Smooth muscle cell of the brain vasculature (primary cell): Measurements from ENCODE around the gene PARP11.

Source experiments
- DNase-seq: peaks from one replicate; pipeline ENCODE4 v3.0.0-alpha.2; 2012; ENCODE audit warnings: low read depth, low spot score

PARP11 gene, protein sequence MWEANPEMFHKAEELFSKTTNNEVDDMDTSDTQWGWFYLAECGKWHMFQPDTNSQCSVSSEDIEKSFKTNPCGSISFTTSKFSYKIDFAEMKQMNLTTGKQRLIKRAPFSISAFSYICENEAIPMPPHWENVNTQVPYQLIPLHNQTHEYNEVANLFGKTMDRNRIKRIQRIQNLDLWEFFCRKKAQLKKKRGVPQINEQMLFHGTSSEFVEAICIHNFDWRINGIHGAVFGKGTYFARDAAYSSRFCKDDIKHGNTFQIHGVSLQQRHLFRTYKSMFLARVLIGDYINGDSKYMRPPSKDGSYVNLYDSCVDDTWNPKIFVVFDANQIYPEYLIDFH

GRCh38 chr12:3872800-3873636, at the start of gene PARP11:
PARP11 (minus strand) TSS chr12:3873399; CDS start chr12:3873229, 170 bp downstream.
- peak; percentile 90 for DNase-seq

GRCh38 chr12:3922033-3922432, 48.8 kb upstream of the PARP11 start:
- DNase-seq = no peak

DNA sequence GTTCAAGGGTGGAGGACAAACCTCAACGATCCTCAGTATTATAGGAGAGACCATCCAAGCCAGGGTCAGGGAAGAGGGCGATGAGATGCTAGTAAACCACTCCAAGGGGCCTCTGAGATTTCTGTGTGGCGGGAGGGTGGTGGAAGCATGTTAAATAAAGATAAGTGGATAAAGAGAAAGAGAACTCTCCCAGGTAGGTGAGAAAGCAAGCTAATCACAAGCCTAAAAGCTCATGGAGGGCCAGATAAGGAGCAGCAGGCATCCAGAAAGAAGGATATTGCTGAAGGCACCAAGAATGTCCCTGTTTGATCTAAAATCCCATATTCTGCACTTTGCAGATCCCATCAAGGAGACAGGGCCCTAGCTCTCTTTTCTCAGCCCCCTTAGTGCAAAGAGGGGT, 48.3 kb upstream of the PARP11 start:
- DNase-seq = no peak

DNA sequence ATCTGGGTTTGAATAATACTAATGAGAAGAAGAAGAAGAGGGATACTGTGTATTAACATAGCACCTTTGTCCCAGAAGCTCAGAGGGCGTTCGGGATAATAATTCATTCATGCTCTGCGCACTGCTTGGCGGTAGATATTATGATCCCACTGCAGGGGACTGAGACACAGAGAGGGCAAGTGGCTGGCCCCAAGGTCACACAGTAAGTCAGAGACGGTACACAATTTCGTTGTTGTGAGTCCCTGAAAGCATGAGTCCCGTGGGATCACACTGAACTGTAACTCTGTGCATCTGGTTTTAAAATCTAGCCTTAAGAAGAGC, 47.9 kb upstream of the PARP11 start:
- DNase-seq = no peak

- DNase-seq = no peak
Measured at GRCh38 chr12:3920351-3921150, 47.4 kb upstream of the PARP11 start.

- DNase-seq = no peak
Measured at GRCh38 chr12:3913278-3913677, 40.1 kb upstream of the PARP11 start.

GRCh38 chr12:3912863-3913262, 39.7 kb upstream of the PARP11 start:
- DNase-seq = no peak

DNA sequence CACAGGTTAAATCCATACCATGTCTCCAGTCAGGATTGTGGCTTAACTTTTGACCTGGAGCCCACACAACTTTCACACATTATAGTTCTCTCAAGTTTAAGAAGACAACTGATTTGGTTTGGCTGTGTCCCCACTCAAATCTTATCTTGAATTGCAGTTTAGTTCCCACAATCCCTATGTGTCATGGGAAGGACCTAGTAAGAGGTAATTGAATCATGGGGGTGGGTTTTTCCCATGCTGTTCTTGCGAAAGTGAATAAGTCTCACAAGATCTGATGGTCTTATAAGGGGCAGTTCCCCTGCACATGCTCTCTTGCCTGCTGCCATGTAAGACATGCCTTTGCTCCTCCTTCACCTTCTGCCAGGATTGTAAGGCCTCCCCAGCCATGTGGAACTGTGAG, 38.2 kb upstream of the PARP11 start:
- DNase-seq = no peak

GRCh38 chr12:3905664-3906063, 32.5 kb upstream of the PARP11 start:
- no peak for DNase-seq

DNA sequence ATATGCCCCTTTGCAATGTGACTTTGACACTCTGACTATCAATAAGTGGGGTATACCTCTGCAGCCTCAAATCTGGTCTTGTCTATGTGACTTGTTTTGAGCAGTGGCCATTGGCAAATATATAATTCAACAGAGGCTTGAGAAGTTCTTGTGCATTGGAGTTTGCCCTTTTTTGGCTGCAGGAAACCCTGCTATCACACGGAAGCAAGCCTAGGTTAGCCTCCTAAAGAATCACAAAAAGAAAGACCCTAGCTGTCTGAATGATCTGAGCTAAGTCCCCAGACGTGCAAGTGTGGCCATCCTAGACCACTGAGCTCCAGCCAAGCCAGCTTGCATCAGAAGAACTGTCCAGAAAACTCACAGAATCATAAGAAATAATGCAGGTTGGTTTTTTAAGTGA, 31.8 kb upstream of the PARP11 start:
- no peak for DNase-seq

DNA sequence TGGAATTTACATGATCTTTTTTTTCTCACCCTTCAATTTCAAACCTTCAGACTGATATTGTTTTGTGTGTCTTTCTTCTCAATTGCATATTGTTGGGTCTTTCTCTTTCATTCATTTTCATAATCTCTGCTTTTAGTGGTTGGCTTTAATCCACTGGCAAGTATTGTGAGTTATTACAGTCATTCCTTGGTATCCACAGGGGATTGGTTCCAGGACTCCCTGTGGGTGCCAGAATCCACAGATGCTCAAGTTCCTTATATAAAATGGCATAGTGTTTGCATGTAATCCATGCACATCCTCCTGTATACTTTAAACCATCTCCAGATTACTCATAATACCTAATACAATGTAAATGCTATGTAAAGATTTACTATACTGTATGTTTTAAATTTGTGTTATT, 29.7 kb upstream of the PARP11 start:
- DNase-seq = no peak

GRCh38 chr12:3901116-3901515, 27.9 kb upstream of the PARP11 start:
- no peak for DNase-seq

GRCh38 chr12:3898756-3899155, 25.6 kb upstream of the PARP11 start:
- DNase-seq = no peak

- DNase-seq = no peak
Measured at GRCh38 chr12:3897371-3897971, 24.3 kb upstream of the PARP11 start.

- DNase-seq = no peak
Measured at GRCh38 chr12:3896801-3897351, 23.7 kb upstream of the PARP11 start.

DNA sequence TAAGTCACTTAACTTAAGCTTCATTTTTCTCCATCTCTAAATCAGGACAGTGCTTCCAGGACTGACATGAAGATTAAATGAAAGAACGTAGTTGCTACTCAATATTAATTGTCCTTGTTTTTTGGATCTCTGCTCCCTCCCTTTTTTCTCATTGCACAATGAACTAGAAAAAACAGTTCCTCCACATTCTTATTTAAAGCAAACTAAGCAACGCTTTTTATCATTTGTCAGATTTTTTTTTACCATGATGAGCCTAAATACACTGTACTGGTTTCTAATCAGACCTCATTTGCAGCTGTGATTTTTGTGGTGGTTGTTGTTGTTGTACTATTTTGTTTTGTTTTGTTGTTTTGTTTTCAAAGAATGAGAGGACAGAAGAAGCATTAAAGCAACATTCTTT, 23.2 kb upstream of the PARP11 start:
- no peak for DNase-seq

DNA sequence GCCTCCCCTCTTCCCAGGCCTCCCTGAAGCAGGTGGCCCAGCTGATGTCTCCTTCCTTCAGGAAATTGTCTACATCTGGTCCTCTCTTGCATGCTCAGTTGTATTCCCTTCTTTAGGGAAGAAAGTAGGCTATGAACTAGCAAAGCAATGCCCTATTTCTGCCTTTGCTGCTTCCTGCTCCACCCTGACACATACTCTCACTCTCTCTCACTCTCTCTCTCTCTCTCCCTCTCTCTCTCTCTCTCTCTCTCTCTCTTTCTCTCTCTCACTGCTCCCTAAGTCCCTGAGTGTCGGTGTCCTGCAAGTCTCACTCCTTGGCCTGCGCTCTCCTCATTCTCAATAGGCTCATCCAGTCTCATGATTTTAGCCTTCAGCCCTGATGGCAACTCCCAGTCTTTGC, 19.4 kb upstream of the PARP11 start:
- DNase-seq = no peak

DNA sequence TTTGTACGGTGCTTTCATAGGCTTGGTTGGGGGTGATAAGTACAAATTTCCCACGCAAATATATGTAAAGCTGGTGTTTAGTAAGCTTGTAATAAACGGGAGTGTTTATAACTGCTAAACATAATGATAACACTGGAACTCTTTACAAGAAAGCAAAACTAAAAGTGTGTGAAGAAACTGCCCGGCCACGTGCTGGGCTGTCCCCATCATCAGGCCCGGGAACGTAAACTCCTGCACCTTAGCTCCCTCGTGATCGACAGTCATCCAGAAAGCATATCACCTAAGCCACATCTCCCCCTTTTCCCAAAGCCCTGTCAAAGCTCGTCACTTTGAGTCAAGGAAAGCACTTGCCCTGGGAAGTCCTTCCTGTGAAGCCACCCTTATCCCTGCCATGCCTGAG, 18.0 kb upstream of the PARP11 start:
- DNase-seq = no peak

GRCh38 chr12:3888659-3889058, 15.5 kb upstream of the PARP11 start:
- no peak for DNase-seq

GRCh38 chr12:3885277-3886094, 12.3 kb upstream of the PARP11 start:
- DNase-seq = peak; percentile 45

GRCh38 chr12:3884671-3885070, 11.5 kb upstream of the PARP11 start:
- no peak for DNase-seq
